ENCODE results near the gene PRKAR1B. TPM values are rescaled to one million over a fixed set of nuclear protein-coding genes. Genes with fewer than 3 reads are reported as not detected.

Gene PRKAR1B
- total and polyA plus RNA-seq, 10 of the 15 experiments (the other 5 are each of a cell fraction or from before 2014, with no cell fraction given): 1.4 to 45.6 (median 19.3) TPM

DNA sequence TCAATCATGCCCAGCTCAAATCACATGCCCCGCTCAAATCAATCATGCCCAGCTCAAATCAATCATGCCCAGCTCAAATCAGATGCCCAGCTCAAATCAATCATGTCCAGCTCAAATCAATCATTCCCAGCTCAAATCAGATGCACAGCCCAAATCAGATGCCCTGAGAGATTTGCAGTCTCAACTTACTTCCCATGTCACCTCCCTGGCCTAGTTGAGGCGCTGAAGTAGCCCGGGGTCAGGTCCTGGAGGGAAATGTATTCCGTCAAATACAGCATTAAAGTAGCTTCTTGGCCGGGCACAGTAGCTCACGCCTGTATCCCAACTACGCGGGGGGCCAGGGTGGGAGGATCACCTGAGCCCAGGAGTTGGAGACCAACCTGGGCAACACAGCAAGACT lies 15.7 kb upstream of the PRKAR1B start (continued):
- TF ChIP-seq, protein P1, sequence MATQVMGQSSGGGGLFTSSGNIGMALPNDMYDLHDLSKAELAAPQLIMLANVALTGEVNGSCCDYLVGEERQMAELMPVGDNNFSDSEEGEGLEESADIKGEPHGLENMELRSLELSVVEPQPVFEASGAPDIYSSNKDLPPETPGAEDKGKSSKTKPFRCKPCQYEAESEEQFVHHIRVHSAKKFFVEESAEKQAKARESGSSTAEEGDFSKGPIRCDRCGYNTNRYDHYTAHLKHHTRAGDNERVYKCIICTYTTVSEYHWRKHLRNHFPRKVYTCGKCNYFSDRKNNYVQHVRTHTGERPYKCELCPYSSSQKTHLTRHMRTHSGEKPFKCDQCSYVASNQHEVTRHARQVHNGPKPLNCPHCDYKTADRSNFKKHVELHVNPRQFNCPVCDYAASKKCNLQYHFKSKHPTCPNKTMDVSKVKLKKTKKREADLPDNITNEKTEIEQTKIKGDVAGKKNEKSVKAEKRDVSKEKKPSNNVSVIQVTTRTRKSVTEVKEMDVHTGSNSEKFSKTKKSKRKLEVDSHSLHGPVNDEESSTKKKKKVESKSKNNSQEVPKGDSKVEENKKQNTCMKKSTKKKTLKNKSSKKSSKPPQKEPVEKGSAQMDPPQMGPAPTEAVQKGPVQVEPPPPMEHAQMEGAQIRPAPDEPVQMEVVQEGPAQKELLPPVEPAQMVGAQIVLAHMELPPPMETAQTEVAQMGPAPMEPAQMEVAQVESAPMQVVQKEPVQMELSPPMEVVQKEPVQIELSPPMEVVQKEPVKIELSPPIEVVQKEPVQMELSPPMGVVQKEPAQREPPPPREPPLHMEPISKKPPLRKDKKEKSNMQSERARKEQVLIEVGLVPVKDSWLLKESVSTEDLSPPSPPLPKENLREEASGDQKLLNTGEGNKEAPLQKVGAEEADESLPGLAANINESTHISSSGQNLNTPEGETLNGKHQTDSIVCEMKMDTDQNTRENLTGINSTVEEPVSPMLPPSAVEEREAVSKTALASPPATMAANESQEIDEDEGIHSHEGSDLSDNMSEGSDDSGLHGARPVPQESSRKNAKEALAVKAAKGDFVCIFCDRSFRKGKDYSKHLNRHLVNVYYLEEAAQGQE (IDR thresholded peaks at IDR 0.05; ENCODE audit: low read depth, low read length): no peak
- TF ChIP-seq MYC (IDR thresholded peaks at IDR 0.05; ENCODE audit: insufficient read depth, insufficient read length, insufficient replicate concordance, low read length, severe bottlenecking) (no peak), POLR2A (IDR thresholded peaks at IDR 0.05; ENCODE audit: low read depth, low read length) (no peak)
- TF ChIP-seq, protein P2, sequence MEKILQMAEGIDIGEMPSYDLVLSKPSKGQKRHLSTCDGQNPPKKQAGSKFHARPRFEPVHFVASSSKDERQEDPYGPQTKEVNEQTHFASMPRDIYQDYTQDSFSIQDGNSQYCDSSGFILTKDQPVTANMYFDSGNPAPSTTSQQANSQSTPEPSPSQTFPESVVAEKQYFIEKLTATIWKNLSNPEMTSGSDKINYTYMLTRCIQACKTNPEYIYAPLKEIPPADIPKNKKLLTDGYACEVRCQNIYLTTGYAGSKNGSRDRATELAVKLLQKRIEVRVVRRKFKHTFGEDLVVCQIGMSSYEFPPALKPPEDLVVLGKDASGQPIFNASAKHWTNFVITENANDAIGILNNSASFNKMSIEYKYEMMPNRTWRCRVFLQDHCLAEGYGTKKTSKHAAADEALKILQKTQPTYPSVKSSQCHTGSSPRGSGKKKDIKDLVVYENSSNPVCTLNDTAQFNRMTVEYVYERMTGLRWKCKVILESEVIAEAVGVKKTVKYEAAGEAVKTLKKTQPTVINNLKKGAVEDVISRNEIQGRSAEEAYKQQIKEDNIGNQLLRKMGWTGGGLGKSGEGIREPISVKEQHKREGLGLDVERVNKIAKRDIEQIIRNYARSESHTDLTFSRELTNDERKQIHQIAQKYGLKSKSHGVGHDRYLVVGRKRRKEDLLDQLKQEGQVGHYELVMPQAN (conservative IDR thresholded peaks at IDR 0.05): no peak

DNA sequence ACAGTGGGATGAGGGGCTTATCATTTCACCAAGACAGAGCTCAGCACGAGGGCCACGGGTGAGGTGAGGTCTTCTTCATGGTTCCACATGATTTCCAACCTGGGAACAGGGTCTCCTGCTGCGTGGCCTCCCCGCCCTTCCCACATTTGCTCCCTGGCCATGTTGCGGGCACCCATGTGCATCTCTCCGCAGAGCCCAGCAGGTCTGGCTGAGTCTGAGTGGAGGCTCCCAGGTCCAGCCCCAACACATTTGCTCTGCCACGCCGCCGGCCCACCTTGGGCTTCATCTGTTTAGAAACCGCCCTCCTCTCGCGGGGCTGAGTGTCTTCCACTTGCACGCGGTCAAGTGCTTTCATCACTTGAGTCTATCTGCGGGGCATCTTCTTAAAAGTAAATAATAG lies 14.8 kb upstream of the PRKAR1B start:
- no peak for TF ChIP-seq TCF7 (IDR thresholded peaks at IDR 0.05; ENCODE audit: borderline replicate concordance)
- no peak for TF ChIP-seq SMARCA5 (IDR thresholded peaks at IDR 0.05)
- TF ChIP-seq POLR2AphosphoS2 (IDR thresholded peaks at IDR 0.05; ENCODE audit: low read depth, low read length): no peak
- TF ChIP-seq, protein P3, sequence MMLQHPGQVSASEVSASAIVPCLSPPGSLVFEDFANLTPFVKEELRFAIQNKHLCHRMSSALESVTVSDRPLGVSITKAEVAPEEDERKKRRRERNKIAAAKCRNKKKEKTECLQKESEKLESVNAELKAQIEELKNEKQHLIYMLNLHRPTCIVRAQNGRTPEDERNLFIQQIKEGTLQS (IDR thresholded peaks at IDR 0.05; ENCODE audit: borderline replicate concordance, extremely low read depth, low read depth, low read length): no peak
- TF ChIP-seq, protein P4, sequence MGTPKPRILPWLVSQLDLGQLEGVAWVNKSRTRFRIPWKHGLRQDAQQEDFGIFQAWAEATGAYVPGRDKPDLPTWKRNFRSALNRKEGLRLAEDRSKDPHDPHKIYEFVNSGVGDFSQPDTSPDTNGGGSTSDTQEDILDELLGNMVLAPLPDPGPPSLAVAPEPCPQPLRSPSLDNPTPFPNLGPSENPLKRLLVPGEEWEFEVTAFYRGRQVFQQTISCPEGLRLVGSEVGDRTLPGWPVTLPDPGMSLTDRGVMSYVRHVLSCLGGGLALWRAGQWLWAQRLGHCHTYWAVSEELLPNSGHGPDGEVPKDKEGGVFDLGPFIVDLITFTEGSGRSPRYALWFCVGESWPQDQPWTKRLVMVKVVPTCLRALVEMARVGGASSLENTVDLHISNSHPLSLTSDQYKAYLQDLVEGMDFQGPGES (IDR thresholded peaks at IDR 0.05): no peak
- no peak for TF ChIP-seq TARDBP (IDR thresholded peaks at IDR 0.05; ENCODE audit: borderline replicate concordance)
- H4K20me1 ChIP-seq (ENCODE audit: control insufficient read depth, insufficient read depth): no peaks in the 10 kb centered on the region
- CTCF ChIA-PET: interaction anchor here (0.9 kb wide), 1 partner anchor 9 kb away, joined by 3 read pairs; no protein-coding TSS in a partner anchor
- H3K9ac ChIP-seq (ENCODE audit: control insufficient read depth, insufficient read depth, low read length): no peak overlapping the region
- H3K79me2 ChIP-seq (ENCODE audit: control insufficient read depth, insufficient read depth, low read length): no peaks in the 10 kb centered on the region; the same call in 1 of the 2 replicates
- POLR2A ChIA-PET: no interaction called here
- H2AFZ ChIP-seq (ENCODE audit: control insufficient read depth, low read depth, low read length): no peak overlapping the region
- no TSS peak for BruUV-seq (replicated peaks)
- ATAC-seq: no peak
- FAIRE-seq: no peak
- no peaks in the 10 kb centered on the region; the same call in 2 of the 3 replicates for H3K9me3 ChIP-seq (replicated peaks; ENCODE audit: control insufficient read depth, insufficient read depth, low read length)
- no peak overlapping the region for H3K27ac ChIP-seq (ENCODE audit: control insufficient read depth, insufficient read depth)
- peaks cover 9 to 28% of the 10 kb centered on the region in 2 experiments; a peak in 3 of 4 replicates for H3K36me3 ChIP-seq (ENCODE audit: control insufficient read depth in 2 of 2, insufficient read depth in 2 of 2, low read length in 1 of 2)
- H3K4me2 ChIP-seq (ENCODE audit: control insufficient read depth, insufficient read depth): no peak overlapping the region
- in situ Hi-C loops (cut with MboI) (no loop called here), intact Hi-C loops (cut with micrococcal nuclease; ENCODE audit: unreplicated experiment) (no loop called here)
- DNase-seq (ENCODE audit: low read depth, low spot score): no peak
- no peak overlapping the region for H3K4me3 ChIP-seq
- RAD21 ChIA-PET (ENCODE audit: unreplicated experiment): no interaction called here
- over 99% methylated on average over 15 of the region's 15 CpGs for WGBS (ENCODE audit: insufficient coverage, insufficient replicate concordance, low lambda C conversion rate, missing lambda C conversion rate)
- no peaks in the 10 kb centered on the region for H3K4me1 ChIP-seq (ENCODE audit: control insufficient read depth, insufficient read depth, low read length)
- SMC1A ChIA-PET (ENCODE audit: uncharacterized antibody, unreplicated experiment): no interaction called here
- no peaks in the 10 kb centered on the region for H3K27me3 ChIP-seq (replicated peaks in 1 of 2; ENCODE audit: control insufficient read depth in 2 of 2, insufficient read depth in 2 of 2, low read length in 1 of 2)

Data from GM12878 (cell line).